Mesodermal cell (in vitro differentiated cells): ENCODE measurements around the gene BMPR1B.

Source experiments
- H3K27ac ChIP-seq: 2 replicates; pipeline ENCODE4 v1.7.0; 2013; ENCODE audit warnings: mild to moderate bottlenecking, low read depth, low read length, moderate library complexity; ENCODE audit not compliant: severe bottlenecking
- H3K36me3 ChIP-seq: 2 replicates; pipeline ENCODE4 v1.7.1; 2013; ENCODE audit warnings: mild to moderate bottlenecking, low read length, moderate library complexity; ENCODE audit not compliant: control insufficient read depth, insufficient read depth
- H3K4me1 ChIP-seq: one replicate; pipeline ENCODE4 v1.7.1; 2013; ENCODE audit warnings: mild to moderate bottlenecking, low read length; ENCODE audit not compliant: insufficient read depth, control insufficient read depth, poor library complexity, severe bottlenecking
- H3K4me3 ChIP-seq: 2 replicates; pipeline ENCODE4 v1.7.0; 2013; ENCODE audit warnings: low read length, control low read depth, mild to moderate bottlenecking; ENCODE audit not compliant: insufficient read depth, poor library complexity, severe bottlenecking; ENCODE audit errors: extremely low read depth
- H3K9me3 ChIP-seq: 2 replicates; pipeline ENCODE4 v1.7.1; 2013; ENCODE audit warnings: mild to moderate bottlenecking, low read length, moderate library complexity; ENCODE audit not compliant: control insufficient read depth
- WGBS, 2 experiments: methylation state at CpG; one replicate each; pipeline ENCODE4 v1.1.5; 2013; ENCODE audit warnings: missing lambda C conversion rate in 2 of 2; ENCODE audit not compliant: insufficient coverage in 2 of 2; 5-methylcytosine and 5-hydroxymethylcytosine counted together

Gene BMPR1B

GRCh38 chr4:94763005-94763404 is 5.2 kb downstream of the BMPR1B start:
- no peaks in the 10 kb centered on the region for H3K4me1 ChIP-seq
- WGBS, 2 experiments, result 89 to 92% methylated on average over 3 to 4 of the region's 4 CpGs
- H3K36me3 ChIP-seq, result no peaks in the 10 kb centered on the region
- H3K9me3 ChIP-seq, result no peaks in the 10 kb centered on the region
- no peak overlapping the region for H3K27ac ChIP-seq
- H3K4me3 ChIP-seq, result no peak overlapping the region

- Histone ChIP-seq H3K4me3 (no peak overlapping the region), H3K4me1 (no peaks in the 10 kb centered on the region), H3K27ac (no peak overlapping the region), H3K9me3 (no peaks in the 10 kb centered on the region), H3K36me3 (no peaks in the 10 kb centered on the region)
- WGBS, 2 experiments, result no CpG with 5 or more reads among the region's 3 CpGs
Observed at GRCh38 chr4:94763500-94763899, 5.7 kb downstream of the BMPR1B start.

GRCh38 chr4:94764069-94764468 is 6.3 kb downstream of the BMPR1B start:
- no peak overlapping the region for H3K4me3 ChIP-seq
- H3K9me3 ChIP-seq, result no peaks in the 10 kb centered on the region
- no peak overlapping the region for H3K27ac ChIP-seq
- no peaks in the 10 kb centered on the region for H3K4me1 ChIP-seq
- H3K36me3 ChIP-seq, result no peaks in the 10 kb centered on the region
- WGBS, 2 experiments, result 100% methylated on average over 1 of the region's 2 CpGs; no CpG with 5 or more reads in 1 of the 2 experiments

DNA sequence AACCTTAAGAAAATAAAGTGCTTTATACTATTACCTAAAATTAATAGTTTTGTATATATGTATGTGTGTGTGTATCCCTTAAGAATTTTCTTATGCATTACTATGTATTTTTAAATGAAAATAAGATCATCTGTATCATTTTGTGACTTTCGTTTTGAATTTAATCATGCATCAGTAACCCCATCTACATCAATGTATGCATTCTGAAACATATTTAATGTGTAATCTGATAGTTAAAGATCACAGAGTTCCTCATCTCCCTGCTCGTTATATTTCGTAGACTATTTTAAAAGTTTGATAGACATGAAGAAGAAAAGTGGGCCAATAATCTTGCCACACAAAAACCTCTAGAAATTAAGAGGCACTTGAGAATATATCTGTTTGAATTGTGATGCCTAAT is 7.4 kb downstream of the BMPR1B start:
- no peaks in the 10 kb centered on the region for H3K9me3 ChIP-seq
- no CpG with 5 or more reads among the region's 3 CpGs for WGBS, 2 experiments
- no peak overlapping the region for H3K4me3 ChIP-seq
- H3K36me3 ChIP-seq, result no peaks in the 10 kb centered on the region
- H3K4me1 ChIP-seq, result no peaks in the 10 kb centered on the region
- H3K27ac ChIP-seq, result no peak overlapping the region

GRCh38 chr4:94765648-94766047 is 7.9 kb downstream of the BMPR1B start:
- 81 to 86% methylated on average over 1 to 2 of the region's 4 CpGs for WGBS, 2 experiments
- Histone ChIP-seq H3K36me3 (no peaks in the 10 kb centered on the region), H3K27ac (no peak overlapping the region), H3K4me1 (no peaks in the 10 kb centered on the region), H3K9me3 (no peaks in the 10 kb centered on the region), H3K4me3 (no peak overlapping the region)

DNA sequence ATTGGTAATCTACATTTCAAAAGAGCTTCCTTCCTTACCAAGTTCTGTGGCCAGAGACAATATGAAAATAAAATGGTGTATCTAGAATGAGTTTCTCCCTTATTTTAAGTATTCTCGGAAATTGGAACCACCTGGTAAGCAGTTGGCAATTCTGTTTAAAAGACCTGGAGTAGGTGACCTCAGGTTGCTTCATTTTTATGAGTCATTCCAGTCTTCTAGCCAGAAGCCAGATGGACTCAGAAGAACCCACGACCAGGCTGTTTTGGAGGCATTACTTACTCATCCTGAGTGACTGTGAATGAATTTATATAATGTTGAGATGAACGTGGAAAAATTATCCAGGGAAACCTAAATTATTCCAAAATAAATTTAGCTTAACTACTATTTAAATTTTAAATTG is 9.1 kb downstream of the BMPR1B start:
- H3K27ac ChIP-seq, result no peak overlapping the region
- H3K4me3 ChIP-seq, result no peak overlapping the region
- no peaks in the 10 kb centered on the region for H3K36me3 ChIP-seq
- no peaks in the 10 kb centered on the region for H3K9me3 ChIP-seq
- 89% methylated on average over 1 of the region's 3 CpGs; no CpG with 5 or more reads in 1 of the 2 experiments for WGBS, 2 experiments
- no peaks in the 10 kb centered on the region for H3K4me1 ChIP-seq

DNA sequence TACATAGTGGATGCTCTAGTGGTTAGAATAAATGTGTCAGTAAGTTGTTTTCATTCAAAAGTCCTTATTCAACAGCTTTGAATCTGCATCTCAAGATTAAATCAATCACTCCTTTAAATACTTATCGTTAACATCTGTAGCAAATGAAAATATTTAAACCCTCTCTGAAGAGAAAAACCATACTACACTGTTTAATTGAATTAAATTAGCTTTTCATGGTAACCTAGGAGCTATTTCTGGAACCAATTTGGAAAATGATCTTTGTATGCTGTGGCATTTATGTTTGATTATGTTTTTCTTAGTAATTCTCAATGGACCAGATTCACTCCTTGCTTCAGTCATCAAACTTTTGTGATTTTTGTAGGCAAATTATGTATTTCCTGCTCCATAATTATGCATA is 9.7 kb downstream of the BMPR1B start:
- Histone ChIP-seq H3K4me1 (no peaks in the 10 kb centered on the region), H3K27ac (no peak overlapping the region), H3K36me3 (no peaks in the 10 kb centered on the region), H3K9me3 (no peaks in the 10 kb centered on the region), H3K4me3 (no peak overlapping the region)
- WGBS, 2 experiments, result no CpG with 5 or more reads among the region's 1 CpG

DNA sequence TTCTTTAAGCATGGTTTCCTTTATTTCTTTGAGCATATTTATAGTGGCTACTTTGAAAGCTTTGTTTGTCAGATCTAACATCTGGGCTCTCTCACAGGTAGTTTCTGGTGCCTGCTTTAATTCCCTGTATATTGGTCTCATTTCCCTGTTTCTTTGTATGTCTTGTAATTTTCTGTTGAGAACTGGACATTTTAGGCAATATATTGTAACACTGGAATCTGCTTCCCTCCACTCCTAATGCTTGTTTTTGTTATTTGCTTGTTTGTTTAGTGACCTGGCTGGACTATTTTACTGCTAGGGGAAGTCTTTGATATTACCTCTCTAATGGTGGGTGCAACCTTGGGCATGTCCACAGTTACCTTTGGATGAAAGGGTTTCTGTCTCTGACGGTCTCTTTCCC is 25.0 kb downstream of the BMPR1B start:
- WGBS, 2 experiments, result 0% methylated on average over 1 of the region's 1 CpG; no CpG with 5 or more reads in 1 of the 2 experiments
- Histone ChIP-seq H3K27ac (no peak overlapping the region), H3K9me3 (no peaks in the 10 kb centered on the region), H3K4me1 (no peaks in the 10 kb centered on the region), H3K36me3 (no peaks in the 10 kb centered on the region), H3K4me3 (no peak overlapping the region)

DNA sequence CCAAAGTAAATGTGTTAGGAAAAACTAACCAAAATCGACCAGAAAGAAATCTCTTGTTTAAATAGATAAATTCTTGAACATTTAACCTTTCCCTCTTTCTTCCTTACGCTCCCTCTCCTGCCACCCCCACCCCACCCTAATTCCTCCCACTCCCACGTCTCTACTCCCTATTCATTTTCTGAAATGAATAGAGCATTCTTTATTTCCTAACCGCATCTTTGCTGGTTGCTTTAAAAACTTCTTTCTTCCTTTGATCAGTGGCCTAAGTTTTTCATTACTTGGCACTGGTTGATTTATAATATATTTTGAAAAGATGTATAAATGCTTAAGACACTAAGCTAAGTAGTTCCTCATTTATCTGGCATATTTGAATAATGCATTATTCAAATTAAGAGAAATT is 33.9 kb downstream of the BMPR1B start:
- Histone ChIP-seq H3K36me3 (no peaks in the 10 kb centered on the region), H3K27ac (no peak overlapping the region), H3K4me3 (no peak overlapping the region), H3K9me3 (no peaks in the 10 kb centered on the region), H3K4me1 (no peaks in the 10 kb centered on the region)
- WGBS, 2 experiments, result 82 to 84% methylated on average over 2 of the region's 4 CpGs

DNA sequence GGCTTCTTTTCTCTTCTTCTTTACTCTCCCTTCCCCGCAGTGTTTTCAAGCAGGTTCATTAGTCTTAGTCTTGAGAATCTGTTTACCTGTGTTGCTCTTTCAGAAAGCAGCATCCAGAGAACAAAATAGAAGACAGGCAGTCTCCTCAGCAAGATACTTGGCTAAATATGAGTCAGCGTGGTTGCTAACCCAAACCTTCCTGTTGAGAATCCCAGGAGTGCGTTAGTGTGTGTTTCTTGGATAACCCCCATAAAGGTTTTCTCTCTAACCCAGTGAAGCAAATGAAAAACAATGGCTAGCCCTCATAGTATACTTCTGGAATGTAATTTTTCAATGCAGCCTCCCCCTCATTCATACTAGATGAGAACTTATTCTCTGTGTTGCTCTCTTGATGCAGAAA is 41.1 kb downstream of the BMPR1B start:
- H3K27ac ChIP-seq, result no peak overlapping the region
- H3K9me3 ChIP-seq, result no peaks in the 10 kb centered on the region
- 82 to 100% methylated on average over 1 to 2 of the region's 3 CpGs for WGBS, 2 experiments
- H3K4me3 ChIP-seq, result no peak overlapping the region
- H3K36me3 ChIP-seq, result no peaks in the 10 kb centered on the region
- H3K4me1 ChIP-seq, result no peaks in the 10 kb centered on the region

DNA sequence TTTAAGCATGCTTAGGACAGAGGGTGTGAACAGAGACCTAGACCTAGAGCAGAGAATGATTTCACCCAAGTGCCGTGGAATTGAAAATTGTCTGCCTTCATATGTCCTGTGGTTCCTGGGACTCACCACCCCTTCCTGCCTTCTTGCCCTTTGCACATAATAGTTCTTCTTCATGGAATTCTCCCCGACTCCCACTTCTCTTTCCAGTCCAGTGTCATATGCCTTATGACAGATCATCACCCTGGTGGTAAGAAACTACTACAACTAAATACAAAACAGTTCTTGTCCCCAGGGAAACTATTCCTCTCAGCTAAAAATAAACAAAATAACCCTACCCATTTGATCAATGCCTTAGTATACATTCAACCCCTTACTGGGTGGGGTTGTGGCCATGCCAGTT is 43.3 kb downstream of the BMPR1B start:
- Histone ChIP-seq H3K36me3 (no peaks in the 10 kb centered on the region), H3K4me3 (no peak overlapping the region), H3K27ac (no peak overlapping the region), H3K9me3 (no peaks in the 10 kb centered on the region), H3K4me1 (no peaks in the 10 kb centered on the region)
- WGBS, 2 experiments, result 90 to 100% methylated on average over 2 of the region's 2 CpGs
